GM19372 (cell line): Measurements from ENCODE around the gene ABCA3.
"Not testable (repeated sequence)": the region's sequence is repeated elsewhere in the genome, so short reads cannot be mapped to it uniquely, and the experiment has no call there.

Experiments
- ATAC-seq: cut with Tn5 transposase; IDR thresholded peaks from one replicate; pipeline ENCODE4 v1.9.1; 2021; ENCODE audit warnings: mild to moderate bottlenecking, low read depth, moderate library complexity; ENCODE audit not compliant: unreplicated experiment

ABCA3 gene

DNA sequence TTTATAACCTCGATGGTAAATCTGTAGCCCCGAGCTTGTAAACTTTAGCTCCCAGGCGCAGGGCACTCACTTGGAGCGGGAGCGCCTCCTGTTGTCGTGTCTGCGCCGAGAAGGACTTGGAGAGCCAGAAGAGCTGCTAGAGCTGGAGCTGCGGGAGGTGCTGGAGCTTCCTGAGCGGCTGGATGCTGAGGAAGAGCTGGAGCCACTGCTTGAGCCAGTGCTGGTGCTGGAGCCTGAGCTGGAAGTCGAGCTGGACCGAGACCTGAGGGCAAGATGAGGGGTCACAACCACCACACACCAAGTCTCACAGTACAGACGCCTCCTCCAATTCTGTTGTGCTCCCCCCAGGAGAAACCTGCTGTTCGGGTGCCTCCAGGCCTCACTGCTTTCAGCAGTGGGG lies 77.5 kb downstream of the ABCA3 start:
- ATAC-seq, result not testable (repeated sequence)

DNA sequence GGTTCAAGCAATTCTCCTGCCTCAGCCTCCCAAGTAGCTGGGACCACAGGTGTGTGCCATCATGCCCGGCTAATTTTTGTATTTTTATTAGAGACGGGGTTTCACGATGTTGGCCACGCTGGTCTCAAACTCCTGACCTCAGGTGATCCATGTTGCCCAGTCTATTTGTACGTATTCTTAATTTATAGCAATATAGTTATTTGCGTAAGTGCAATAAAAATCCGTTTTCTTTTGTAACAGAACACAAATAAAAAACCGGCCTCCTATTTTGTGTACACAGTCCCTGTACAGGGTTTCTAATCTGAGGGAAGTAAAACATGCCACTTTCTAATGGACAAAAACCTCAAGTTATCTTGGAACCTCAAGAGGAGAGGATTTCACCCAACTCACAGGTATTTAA lies 80.3 kb downstream of the ABCA3 start:
- ATAC-seq, result no peak

DNA sequence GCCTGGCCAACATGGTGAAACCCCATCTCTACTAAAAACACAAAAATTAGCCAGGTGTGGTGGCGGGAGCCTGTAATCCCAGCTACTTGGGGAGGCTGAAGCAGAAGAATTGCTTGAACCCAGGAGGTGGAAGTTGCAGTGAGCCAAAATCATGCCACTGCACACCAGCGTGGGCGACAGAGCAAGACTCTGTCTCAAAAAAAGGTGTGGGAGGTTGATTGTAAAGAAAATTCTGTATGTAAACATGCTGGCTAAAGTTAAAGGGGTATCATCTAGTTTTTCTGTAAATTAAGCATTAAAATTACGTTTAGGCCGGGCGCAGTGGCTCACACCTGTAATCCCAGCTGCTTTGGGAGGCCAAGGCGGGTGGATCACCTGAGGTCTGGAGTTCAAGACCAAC lies 82.0 kb downstream of the ABCA3 start:
- ATAC-seq, result not testable (repeated sequence)

DNA sequence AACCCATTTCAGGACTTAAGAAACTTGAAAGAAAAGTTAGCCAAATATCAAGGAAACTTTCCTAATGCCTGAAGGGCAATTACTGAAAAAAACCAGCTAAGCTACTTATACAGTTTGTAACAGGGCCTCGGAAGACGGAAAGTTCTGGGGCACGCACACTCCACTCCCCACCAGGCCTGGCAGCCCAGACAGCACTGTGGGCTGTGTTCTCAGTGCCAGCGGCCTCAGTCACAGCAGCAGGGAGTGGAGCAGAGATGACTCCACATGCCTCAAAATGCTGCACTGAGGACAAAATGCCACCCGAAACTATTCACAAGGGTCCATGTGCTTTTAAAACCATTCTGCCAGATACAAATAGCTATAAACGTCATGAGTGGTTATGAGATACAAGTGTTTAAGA lies 82.8 kb downstream of the ABCA3 start:
- no peak for ATAC-seq

DNA sequence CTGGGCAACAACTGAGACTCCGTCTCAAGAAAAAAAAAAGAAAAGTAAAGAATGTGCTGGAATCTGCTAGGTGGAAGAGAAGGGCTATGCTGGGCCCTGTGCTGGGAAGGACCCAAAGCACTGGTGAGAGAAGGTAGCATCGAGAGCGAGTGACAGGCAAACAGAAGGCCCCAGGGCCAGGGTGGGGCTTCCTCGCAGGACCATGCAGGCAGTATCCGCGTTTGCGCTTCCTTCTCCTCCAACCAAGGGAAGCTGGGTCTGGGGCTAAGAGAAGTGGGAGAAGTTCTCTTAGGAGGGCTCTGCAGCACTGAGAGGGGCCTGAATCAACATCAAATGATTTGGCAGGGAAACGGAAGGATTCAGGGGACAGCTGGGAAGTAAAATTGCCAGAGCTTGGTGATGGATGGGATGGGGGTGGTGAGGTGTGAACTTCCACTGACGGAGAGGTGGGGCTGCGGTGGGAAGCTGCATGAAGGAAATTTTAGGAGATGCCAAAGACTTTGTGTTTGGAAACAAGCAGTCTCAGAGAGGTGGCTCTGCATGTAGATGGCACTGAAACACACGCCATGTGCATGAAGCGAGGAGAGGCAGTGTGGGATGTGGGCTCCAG lies 83.9 kb downstream of the ABCA3 start:
- no peak for ATAC-seq

DNA sequence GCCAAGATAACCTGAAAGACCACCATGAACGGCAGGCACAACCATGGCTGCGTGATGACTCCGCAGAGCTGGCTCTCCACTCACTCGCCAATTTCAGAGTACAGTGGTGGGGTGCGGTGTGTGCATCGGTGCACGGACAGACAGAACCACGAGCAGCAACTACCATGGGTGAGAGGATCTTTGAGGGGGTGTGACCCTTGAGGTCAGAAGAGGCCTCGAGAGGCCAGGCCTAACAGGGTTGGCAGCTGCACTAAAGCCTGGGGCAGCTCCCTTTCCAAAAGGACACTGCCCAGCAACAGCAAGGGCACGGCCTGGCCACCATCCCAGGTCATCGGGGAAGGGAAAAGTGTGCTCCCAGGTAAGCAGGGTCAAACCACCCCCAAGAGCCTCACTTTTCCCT lies 87.2 kb downstream of the ABCA3 start:
- no peak for ATAC-seq

DNA sequence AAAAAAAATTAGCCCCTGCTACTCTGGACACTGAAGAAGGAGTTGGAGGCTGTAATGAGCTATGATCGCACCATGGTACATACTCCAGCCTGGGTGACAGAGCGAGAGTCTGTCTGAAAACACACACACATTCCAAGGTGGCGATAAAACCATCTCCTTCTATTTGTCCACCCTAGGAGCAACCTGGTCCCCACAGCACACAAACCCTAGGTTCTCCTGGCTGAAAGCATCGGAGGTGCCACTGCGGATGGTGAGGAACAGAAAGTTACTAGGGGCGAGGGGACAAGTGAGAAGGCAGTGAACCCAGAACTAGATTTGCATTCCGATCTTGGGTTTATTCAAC lies 87.8 kb downstream of the ABCA3 start:
- no peak for ATAC-seq

DNA sequence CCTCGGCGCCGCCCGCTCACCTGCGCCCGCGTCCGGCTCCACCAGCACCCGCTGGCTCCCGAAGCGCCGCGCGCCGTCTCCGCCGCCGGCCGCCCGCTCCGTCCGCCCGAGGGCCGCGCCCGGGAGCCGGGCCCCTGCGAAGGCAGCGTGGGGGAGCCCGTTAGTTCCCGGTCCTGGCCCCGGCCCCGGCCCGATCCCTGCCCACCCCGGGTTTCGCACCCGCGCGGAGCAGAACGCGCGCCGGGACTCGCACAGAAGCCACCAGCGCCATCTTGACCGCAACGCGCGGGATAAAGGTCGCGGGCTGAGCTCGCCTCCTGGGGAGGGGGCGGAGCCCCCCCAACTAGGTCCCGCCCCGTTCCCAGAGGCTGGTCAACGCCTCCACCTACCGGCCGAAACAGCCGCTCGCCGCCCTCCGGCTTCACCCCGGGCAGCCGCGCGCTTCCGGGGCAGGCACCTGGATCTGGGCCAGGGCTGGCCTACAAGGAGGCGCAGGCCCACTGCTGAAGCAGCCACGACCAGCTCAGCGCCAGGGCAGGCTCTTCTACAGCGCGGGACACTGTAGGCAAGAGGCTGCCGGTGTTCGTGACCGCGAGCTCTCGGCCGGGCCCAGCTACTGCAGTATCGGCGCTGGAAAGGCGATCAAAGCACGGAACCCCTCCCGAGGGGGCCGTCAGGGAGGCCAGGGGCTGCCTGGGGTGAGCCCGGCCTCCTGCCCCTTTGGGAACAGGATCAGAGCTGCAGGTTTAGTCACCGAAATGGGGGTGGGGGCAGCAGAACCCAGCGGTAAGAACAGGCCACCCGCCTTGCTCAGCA lies 89.0 kb downstream of the ABCA3 start, which contains the start of gene ECI1:
ECI1 (minus strand) TSS at position 292 of the 816 bp plus-strand sequence; CDS start at position 271, 21 bp downstream.
- ATAC-seq, result peak; percentile 94

DNA sequence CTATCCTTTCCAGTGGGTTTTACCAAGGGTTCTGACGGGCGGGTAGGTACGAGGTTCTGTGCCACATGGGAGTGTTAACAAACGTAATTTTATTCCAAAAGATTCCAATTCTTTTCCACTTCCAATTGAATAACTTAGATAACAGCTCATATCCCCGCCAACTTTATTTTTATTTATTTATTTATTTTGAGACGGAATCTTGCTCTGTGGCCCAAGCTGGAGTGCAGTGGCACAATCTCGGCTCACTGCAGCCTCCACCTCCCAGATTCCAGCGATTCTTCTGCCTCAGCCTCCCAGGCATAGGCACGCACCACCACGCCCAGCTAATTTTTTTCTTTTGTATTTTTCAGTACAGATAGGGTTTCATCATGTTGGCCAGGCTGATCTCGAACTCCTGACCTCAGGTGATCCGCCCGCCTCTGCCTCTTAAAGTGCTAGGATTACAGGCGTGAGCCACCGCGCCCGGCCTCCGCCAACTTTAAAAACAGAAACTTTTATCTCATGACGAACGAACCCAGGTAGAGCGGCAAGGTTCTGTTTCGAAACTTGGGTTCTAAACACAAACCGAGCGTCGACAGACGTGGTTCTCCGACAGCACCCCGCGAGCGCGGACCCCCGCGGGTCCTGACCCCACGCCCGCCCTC lies 89.8 kb downstream of the ABCA3 start:
- no peak for ATAC-seq

DNA sequence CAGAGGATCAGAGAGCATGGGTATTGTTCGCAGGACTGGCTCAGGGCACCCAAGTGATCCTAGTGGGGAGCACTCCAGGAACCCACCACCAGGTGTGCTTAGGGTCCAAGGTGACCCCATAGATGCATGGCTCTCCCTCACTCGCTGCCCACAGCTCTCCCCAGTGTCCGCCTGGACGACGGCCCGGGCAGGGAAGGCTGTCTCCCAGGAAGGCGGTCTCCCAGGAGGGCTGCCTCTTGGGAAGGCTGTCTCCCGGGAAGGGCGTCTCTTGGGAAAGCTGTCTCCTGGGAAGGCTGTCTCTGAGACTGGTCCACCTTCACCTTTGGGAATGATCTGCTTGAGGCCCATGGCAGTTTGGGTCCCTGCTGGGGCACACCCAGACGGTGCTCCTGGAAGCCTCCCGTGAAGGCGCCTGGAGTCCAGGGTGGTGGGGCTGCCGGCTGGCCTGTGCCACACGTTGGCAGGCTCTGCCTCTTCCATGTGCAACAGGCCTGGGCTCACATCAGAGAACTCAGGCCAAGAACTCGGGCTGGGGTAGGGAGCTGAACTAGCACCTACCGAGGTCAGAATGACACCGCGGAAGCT lies 94.1 kb downstream of the ABCA3 start:
- ATAC-seq, result no peak

DNA sequence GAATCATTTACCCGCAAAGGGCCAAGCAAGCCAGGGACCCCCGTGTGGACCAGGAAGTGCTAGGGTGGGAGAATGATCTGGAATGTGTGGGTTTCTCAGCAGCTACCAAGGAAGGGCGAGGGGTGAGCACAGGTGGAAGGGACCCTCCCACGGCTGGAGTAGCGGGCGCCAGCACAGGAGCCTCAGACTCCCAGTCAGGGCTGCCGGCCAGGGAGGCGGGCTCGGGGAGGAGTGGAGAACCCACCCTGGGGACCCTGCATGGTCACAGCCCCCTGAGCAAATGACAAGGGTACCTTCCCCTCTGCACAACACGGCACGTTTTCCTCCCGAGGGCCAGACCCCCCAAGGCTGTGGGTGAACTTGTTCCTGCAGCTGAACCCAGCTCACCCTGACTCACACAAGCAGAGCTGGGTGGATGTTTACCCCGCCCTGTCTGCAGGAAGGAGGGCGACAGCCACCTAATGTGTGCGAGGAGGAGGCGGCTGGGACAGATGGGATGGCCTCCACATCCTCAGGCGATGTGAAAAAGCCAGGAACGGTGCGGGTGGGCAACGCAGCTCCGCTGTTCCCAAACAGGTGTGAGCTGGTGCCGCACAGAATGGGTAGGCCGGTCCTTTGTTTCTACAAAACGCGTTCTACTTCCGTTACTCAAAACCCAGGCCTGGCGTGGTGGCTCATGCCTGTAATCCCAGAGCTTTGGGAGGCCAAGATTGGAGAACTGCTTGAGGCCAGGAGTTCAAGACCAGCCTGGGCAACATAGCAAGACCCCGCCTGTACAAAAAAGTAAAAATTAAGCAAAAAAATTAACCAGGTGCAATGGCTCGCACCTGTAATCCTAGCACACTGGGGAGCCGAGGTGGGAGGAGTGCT lies 95.4 kb downstream of the ABCA3 start:
- ATAC-seq, result no peak

DNA sequence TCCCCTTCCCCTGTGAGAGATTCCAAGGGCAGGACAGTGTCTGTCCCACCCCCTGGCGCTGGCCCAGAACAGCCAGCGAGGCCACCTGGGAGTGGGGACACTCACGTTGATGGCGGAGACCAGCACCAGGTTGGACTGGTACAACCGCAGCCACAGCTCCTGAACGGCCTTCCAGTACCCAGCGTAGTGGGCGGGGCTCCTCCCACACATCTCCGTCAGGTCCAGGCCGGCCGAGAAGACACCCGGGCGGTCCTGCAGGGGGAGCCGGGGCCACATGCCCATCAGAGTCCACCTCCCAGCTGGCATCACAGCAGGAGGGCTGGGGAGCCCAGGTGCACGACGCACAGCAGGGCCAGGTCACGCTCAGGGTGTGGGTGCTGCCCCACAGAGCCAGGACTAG lies 96.2 kb downstream of the ABCA3 start:
- no peak for ATAC-seq

DNA sequence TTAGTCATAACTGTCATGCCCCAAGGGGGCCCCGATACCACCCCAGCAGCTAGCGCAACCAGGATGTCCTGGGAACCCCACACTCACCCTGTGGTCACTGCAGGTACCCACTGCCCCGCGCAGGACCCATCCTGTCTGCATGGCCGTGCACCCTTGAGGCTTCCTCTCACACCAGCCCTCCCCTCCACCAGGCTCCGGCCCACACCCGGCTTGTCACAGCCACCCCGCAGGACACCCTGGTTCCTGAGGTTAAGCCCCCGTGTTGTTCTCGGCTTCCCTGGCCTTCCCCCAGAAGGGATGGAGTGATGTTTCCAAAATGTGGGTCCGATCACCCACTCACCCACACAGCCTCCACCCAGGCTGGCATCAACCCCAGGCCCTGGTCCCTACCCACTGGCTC lies 96.7 kb downstream of the ABCA3 start:
- no peak for ATAC-seq

DNA sequence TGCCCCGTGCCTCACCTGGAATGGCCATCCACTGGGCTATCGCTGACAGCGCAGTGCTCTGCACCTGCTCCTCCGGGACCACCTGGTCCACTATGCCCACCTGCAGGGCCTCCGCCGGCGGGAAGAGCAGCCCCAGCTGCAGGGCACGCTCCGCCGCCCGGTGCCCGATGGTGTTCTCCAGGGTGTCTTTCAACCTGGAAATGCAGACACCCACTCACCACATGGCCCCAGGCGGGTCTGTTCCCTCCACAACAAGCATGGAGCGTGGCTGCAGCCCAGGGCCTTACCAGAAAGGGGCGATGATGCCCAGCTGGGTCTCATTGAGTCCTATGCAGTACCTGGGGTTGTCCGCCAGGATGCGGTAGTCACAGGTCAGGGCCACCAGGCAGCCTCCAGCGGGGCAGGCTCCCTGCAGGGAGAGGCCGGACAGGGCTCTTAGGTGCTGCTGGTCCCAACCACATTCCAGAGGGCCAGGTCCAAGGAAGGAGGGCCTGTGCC lies 97.4 kb downstream of the ABCA3 start:
- no peak for ATAC-seq

DNA sequence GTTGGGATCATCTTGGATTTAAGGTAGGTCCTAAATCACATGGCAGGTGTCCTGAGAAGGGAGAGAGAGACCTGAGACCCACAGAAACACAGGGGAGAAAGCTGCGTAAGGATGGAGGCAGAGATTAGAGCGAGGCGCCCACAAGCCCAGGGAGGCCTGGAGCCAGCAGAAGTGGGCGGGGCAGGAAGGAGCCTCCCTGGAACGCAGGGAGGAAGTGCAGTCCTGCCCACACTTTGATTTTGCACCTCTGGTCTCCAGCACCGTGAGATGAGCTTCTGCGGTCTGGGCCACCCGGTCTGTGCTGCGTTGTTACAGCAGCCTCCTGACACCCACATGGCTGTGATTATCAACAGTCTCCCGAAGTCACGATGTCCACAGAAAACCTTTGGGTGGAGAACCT lies 97.9 kb downstream of the ABCA3 start:
- ATAC-seq, result no peak

DNA sequence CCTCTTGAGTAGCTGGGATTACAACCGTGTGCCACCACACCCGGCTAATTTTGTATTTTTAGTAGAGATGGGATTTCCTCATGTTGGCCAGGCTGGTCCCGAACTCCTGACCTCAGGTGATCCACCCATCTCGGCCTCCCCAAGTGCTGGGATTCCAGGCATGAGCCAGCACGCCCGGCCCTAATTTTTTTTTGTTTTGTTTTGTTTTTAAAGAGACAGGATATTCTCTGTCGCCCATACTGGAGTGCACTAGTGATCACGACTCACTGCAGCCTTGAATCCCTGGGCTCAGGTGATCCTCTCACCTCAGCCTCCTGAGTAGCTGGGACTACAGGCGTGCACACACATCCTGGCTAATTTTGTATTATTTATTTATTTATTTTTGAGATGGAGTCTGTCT lies 100.2 kb downstream of the ABCA3 start:
- not testable (repeated sequence) for ATAC-seq

DNA sequence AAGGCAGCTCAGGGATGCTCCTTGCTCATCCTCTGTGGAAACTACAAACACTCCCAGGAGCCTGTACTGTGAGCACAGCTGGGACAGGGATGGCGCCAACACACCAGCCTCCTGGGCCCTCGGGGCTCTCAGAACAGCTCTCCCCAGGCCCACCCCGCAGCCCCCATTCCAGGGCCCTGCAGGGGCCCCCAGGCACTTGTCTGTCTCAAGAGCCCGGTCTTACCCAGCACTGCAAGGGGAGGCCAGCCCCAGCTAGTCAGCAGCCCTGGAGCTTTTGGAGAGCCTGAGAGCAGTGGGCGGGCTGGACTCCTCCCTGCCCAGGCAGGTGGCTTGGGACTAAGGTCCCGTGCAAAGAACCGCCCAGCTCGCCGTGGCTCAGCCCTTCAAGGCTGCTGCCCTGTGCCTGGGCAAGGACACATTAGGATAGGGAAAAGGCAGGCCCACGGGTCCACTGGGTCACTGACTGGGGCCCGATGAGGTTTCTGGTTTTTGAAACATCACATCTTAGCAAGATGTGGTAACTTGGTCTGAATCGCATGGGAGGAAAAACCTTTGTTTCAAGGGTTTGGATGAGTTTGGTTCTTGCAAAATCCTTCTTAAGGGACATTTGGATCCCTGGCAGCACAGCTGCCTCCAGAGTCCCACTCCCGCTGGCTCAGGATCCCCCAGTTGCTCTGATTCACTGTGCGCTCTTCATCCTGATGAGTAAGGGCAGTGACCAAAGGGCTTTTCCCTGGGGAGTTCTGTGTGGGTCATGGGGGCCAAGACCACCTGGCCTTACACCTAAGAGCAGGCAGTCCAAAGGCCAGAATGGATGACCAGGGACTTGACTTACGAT lies 101.5 kb downstream of the ABCA3 start:
- ATAC-seq, result no peak

DNA sequence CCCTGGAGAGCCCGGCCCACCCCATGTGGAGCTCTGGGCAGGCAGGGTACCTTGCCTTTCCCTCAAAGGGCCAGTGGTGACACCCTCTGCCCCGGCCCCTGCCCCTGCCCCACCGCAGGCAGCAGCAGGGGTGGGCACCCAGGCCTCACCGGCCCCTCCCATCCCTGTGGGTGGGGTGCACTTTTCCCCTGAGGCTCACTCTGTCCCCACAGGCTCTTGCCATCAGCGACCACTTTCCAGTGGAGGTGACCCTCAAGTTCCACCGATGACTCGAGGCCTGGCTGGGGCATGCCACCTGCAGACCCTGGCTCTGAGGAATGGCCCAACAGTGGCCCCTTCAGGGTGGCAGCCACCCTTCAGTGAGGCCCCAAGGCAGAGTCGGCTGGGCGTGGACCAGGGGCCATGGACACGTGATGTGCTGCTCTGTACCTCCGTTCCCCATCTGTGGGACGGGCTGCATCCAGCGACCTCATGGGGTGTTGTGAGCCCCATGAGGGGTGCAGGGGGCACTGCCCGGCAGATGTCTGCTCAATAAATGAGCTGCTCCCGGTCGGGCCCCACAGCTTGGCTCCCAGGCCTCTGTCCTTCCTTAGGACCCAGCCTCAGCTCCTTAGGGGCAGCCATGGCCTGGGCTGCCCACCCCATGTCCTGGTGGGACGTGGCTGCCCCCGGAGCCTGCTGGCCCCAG lies 102.2 kb downstream of the ABCA3 start:
- no peak for ATAC-seq
